Mesothelial cell of epicardium (in vitro differentiated cells): ENCODE results near the gene IFT43. TPM values are rescaled to one million over a fixed set of nuclear protein-coding genes. Genes with fewer than 3 reads are reported as not detected.
A peak's percentile ranks its signal among the peaks of the same experiment; 100 is the strongest.

Experiments
- DNase-seq, 2 experiments: peaks; one replicate each; pipeline ENCODE4 v3.0.0; 2021; ENCODE audit warnings: low spot score in 2 of 2; ENCODE audit not compliant: unreplicated experiment in 2 of 2
- H3K27ac Mint-ChIP-seq: 2 replicates; pipeline ENCODE4 v1.8.0; 2021; ENCODE audit warnings: mixed read lengths
- H3K27me3 Mint-ChIP-seq: 2 replicates; pipeline ENCODE4 v1.8.0; 2021; ENCODE audit warnings: low read depth, mixed read lengths
- H3K36me3 Mint-ChIP-seq: 2 replicates; pipeline ENCODE4 v1.8.0; 2021; ENCODE audit warnings: mixed read lengths
- H3K4me1 Mint-ChIP-seq: 2 replicates; pipeline ENCODE4 v1.8.0; 2021; ENCODE audit warnings: mixed read lengths
- H3K4me3 Mint-ChIP-seq: 2 replicates; pipeline ENCODE4 v1.8.0; 2021; ENCODE audit warnings: mild to moderate bottlenecking, moderate library complexity, mixed read lengths
- H3K9me3 Mint-ChIP-seq: 2 replicates; pipeline ENCODE4 v1.8.0; 2021; ENCODE audit warnings: mixed read lengths
- total RNA-seq: library from RNA; stranded (reverse); gene quantifications from 3 replicates; pipeline ENCODE4 v1.2.1, GENCODE V29; 2021
- TF ChIP-seq, protein P1 (sequence below): fragments of 200-600 bp; sonication (generic); IDR thresholded peaks from one replicate; pipeline ENCODE4 v1.5.0; 2021; ENCODE audit warnings: antibody characterized with exemption; ENCODE audit not compliant: unreplicated experiment

IFT43 gene
- total RNA-seq, 1 donor from 2014 or later: 46.0 TPM

- Mint-ChIP-seq H3K27ac (peak overlapping the region; percentile 93), H3K36me3 (peaks cover 13% of the 10 kb centered on the region), H3K4me1 (peaks cover 24% of the 10 kb centered on the region), H3K9me3 (no peaks in the 10 kb centered on the region), H3K4me3 (peak overlapping the region; percentile 86), H3K27me3 (no peaks in the 10 kb centered on the region)
- TF ChIP-seq, protein P1, sequence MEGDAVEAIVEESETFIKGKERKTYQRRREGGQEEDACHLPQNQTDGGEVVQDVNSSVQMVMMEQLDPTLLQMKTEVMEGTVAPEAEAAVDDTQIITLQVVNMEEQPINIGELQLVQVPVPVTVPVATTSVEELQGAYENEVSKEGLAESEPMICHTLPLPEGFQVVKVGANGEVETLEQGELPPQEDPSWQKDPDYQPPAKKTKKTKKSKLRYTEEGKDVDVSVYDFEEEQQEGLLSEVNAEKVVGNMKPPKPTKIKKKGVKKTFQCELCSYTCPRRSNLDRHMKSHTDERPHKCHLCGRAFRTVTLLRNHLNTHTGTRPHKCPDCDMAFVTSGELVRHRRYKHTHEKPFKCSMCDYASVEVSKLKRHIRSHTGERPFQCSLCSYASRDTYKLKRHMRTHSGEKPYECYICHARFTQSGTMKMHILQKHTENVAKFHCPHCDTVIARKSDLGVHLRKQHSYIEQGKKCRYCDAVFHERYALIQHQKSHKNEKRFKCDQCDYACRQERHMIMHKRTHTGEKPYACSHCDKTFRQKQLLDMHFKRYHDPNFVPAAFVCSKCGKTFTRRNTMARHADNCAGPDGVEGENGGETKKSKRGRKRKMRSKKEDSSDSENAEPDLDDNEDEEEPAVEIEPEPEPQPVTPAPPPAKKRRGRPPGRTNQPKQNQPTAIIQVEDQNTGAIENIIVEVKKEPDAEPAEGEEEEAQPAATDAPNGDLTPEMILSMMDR: no peak
- DNase-seq: no peak
Observed at GRCh38 chr14:75986439-75986765, 839 bp downstream of the IFT43 start.

DNA sequence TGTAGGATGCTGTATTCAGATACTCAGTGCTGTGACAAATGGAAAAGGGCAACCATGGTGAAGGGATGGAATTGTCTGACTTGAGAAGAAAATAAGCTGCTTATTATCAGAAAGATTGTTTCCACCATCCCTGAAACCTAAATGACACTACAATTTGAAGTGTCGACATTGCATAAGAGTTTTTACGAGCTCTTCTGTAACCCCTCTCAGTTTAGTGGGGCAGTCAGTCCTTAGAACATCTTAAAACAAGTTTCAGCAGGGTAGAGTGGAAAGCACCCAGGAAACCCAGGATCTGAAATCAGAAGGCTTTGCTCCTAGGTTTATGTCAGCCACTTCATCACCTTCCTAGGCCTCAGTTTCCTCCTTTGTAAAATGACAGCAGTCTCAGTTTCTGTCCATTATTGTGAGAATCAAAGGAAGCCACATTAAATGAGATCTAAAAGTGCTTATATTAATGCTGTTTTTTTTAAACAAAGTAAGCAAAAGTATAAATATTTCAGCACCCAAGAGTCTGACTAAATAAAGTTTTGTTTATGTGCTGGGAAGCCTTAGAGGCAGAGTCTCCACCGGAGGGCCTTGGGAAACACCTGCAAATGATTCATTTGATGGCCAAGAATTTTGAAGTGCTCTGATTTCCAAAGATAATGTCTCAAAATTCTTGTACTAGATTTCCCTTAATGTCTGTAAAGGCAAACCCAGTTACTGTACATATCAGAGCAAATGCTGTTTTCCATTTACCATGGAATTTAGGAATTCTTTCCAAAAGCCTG, 1.8 kb downstream of the IFT43 start:
- Mint-ChIP-seq H3K4me1 (peaks cover 19% of the 10 kb centered on the region), H3K36me3 (peaks cover 20% of the 10 kb centered on the region), H3K9me3 (no peaks in the 10 kb centered on the region), H3K4me3 (peak overlapping the region; percentile 86), H3K27ac (no peak overlapping the region), H3K27me3 (no peaks in the 10 kb centered on the region)
- TF ChIP-seq, protein P1: no peak
- no peak for DNase-seq

- DNase-seq: no peak
- H3K4me1 Mint-ChIP-seq: peaks cover 18% of the 10 kb centered on the region
- no peak overlapping the region for H3K4me3 Mint-ChIP-seq
- H3K9me3 Mint-ChIP-seq: no peaks in the 10 kb centered on the region
- no peaks in the 10 kb centered on the region for H3K27me3 Mint-ChIP-seq
- H3K27ac Mint-ChIP-seq: no peak overlapping the region
- peaks cover 30% of the 10 kb centered on the region for H3K36me3 Mint-ChIP-seq
- TF ChIP-seq, protein P1: no peak
Observed at GRCh38 chr14:75989134-75989533, 3.6 kb downstream of the IFT43 start.

DNA sequence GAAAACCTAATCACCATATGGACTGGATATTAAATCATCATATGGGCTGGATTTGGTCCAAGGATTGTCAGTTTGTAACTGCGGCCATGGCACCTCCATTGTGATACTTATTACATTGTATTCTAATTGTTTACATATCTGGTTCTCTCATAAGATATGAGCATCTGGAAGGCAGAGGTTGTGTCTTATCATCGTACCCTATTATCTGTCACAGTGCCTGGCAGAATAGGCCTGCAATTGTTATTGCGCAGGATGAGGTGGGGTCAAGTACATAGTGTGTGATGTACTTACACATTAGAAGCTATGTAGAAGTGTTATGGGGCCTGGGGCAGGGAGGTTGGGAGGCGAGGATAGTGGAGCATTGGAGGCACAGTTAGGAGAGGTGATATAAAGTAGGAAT, 4.7 kb downstream of the IFT43 start:
- H3K27me3 Mint-ChIP-seq: no peaks in the 10 kb centered on the region
- TF ChIP-seq, protein P1: no peak
- H3K27ac Mint-ChIP-seq: no peak overlapping the region
- H3K9me3 Mint-ChIP-seq: no peaks in the 10 kb centered on the region
- no peak for DNase-seq
- H3K4me3 Mint-ChIP-seq: no peak overlapping the region
- H3K36me3 Mint-ChIP-seq: peaks cover 34% of the 10 kb centered on the region
- peaks cover 16% of the 10 kb centered on the region for H3K4me1 Mint-ChIP-seq

DNA sequence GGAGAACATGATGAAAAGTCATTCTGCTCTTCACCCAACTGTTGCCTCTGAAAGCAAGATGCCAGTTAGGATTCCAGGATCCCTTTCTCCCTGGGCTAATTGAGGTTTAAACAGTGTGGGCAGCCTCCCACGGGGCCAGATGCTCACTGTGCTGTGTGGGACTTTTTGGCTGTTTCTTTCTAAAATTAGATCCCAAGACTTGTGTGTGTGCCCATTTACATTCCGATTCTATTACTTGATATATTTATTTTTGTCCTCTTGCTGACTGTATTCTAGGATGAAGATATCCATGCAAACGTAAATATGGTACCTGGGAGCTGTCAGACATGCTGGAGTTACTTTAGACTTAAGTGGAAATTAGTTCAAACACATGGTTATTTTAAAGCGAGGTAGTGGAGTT, 6.2 kb downstream of the IFT43 start:
- Mint-ChIP-seq H3K4me1 (peaks cover 6% of the 10 kb centered on the region), H3K4me3 (no peak overlapping the region), H3K27ac (no peak overlapping the region), H3K9me3 (no peaks in the 10 kb centered on the region), H3K36me3 (peaks cover 35% of the 10 kb centered on the region), H3K27me3 (no peaks in the 10 kb centered on the region)
- no peak for DNase-seq
- TF ChIP-seq, protein P1: no peak

DNA sequence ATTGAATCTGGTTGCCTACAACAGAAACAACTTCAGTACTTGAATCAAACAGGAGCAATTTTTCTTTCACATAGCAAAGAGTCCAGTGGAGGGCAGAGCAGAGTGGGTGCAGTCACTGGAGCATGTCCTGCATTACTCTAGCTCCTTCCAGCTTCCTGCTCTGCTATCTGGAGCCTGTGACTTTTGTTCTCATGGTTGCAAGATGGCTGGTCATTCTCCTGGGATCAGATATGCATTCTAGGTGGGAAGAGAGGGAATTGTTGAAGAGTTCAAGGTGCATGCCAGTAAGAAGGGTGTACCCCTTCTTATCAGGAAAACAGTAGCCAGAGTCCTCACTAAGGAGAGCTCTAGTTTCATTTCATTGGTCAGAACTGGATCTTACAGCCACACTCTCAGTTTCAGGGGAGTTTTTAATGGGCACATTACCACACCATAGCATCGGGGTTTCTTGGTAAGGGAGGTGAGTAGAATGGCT, 8.0 kb downstream of the IFT43 start:
- H3K4me3 Mint-ChIP-seq: no peak overlapping the region
- H3K27me3 Mint-ChIP-seq: no peaks in the 10 kb centered on the region
- no peak overlapping the region for H3K27ac Mint-ChIP-seq
- TF ChIP-seq, protein P1: no peak
- no peak for DNase-seq
- H3K4me1 Mint-ChIP-seq: no peaks in the 10 kb centered on the region
- peaks cover 45% of the 10 kb centered on the region for H3K36me3 Mint-ChIP-seq
- H3K9me3 Mint-ChIP-seq: no peaks in the 10 kb centered on the region
